Activated CD4-positive, alpha-beta T cell treated with anti-CD3 and anti-CD28 coated beads for 1 hour (primary cell): Measurements from ENCODE around the gene ZNF775.
A peak's percentile ranks its signal among the peaks of the same experiment; 100 is the strongest.

ENCODE experiments used
- DNase-seq: peaks from one replicate; pipeline ENCODE4 v3.0.0-alpha.2; 2020

The ZNF775 gene

DNA sequence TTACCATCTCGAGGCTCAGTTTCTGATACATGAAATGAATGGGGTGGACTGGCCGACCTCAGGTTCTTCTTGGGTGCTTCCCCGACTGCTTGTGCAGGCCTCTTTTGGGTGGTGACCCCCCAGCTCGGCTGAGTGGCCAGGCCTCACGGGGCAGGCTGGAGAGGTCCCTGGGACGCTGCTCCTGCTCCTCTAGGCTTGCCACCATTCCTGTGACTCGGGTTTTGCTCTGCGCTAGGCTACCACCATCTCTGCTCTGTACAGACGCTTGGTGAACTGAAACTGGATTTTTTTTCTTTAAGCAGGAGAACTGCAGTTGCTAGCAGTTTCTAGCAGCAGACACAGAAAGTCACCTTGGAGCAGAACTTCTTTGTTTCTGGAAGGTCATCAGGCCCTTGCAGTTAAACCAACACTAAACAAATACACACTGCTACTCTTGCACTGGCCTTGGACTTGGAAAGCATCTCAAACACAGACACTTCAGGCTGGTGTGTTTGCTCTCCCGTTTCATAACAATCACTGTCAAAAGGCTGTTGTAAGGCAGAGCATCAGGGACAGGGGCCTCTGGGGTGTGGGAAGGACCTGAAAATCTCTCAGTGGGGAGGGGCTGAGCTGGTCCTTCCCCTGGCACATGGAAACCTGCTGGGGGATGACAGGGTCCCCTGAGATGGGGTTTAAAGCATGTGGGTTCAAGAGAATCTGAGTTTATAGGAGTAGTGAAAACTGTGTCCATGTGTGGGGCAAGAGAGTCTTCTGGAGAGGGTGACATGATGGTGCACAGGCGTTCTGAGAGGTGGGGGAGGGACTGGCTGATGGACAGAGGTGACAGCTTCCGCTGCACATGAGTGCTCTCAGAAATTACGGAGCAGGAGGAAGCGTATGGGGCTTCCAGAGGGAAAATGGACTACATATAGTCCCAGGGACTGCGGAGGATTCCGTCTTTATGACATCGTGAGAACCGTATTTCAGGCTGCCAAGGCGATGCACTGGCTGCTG lies 36.3 kb downstream of the ZNF775 start:
- DNase-seq: no peak

DNA sequence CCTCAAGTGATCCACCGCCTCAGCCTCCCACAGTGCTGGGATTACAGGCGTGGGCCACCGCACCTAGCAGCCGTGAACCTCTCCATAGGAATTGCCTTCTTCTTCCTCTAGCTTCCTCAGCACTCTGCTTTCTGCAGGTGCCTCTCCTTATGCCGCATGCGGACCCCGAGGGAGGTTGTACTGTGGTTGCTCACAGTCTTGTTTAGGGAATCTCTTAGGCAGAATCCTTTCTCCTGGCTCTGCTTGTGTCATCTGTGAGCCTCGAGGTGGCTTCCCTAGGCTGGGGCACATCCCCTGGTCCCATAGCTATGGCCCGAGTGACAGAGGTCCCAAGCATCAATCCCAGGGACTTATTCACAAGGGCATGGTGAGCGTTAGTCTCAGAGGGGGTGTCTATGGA lies 38.1 kb downstream of the ZNF775 start:
- DNase-seq: no peak

GRCh38 chr7:150417863-150418262 lies 38.7 kb downstream of the ZNF775 start:
- DNase-seq: no peak

- DNase-seq: no peak
These were observed 41.1 kb downstream of the ZNF775 start for GRCh38 chr7:150420242-150420641.

- DNase-seq: peak; percentile 78
These were observed 42.0 kb downstream of the ZNF775 start for GRCh38 chr7:150420987-150421674.

DNA sequence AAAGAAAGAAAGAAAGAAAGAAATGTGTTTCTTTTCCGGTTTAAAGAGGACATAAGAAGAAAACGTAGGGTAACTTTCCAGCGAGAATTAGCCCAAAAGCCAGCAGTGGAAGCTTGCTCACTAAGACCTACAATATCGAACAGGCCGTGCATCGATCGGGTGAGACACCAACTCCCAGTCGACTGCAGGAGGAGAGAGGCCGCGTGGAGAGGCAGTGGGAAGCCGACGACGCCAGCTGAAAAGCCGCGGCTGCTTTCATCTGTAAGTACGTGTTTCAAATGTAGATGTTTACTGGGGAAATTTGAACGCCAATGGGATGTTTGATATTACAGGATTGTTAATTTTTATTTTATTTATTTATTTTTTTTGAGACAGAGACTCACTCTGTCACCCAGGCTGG lies 42.7 kb downstream of the ZNF775 start:
- no peak for DNase-seq

- DNase-seq: no peak
These were observed 46.5 kb downstream of the ZNF775 start for GRCh38 chr7:150425670-150426069.

- DNase-seq: no peak
These were observed 49.7 kb downstream of the ZNF775 start for GRCh38 chr7:150428671-150429451.

DNA sequence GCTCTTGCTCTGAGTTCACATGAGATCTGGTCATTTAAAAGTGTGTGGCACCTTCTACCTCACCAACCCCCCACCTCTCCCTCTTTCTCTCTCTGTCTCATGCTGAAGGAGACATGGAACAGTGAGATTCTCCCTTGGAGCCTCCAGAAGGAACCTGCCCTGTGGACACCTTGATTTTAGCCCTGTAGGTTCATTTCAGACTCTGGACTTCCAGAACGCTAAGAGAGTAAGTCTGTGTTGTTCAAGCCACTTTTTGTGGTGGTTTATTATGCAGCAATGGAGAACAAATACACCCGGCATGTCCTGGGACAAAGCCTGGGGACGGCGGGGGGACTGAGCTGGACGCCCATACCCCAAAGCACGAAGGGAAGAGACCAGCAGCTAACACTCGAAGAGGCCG lies 50.6 kb downstream of the ZNF775 start:
- no peak for DNase-seq

DNA sequence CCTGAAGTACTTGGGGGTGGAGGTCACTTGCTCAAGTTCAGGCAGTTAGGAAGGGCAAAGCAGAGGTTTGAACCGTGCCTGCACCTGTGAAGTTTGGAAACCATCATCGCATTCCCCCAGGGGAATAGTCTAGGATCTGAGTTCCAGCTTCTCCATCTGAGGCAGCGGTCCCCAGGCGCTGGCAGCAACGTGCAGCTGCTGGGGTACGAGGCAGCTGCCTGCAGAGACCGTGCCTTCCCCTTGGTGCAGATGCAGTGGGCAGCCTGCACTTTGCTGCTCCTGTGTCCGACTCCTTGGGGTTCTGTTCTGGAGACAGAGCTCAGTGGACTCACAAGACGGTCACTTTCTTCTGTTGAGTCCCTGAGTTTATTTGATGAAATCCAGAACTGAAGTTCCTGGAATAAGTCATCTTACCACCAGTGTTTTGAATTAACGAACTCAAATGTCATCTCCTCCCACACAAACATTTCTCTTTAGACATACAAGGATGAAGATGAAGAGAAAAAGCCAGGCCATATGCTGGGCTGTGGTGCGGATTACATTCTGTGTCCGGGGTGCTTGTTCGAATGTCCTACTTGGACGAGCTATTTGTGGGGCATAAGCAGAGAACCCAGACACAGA lies 51.4 kb downstream of the ZNF775 start:
- no peak for DNase-seq

DNA sequence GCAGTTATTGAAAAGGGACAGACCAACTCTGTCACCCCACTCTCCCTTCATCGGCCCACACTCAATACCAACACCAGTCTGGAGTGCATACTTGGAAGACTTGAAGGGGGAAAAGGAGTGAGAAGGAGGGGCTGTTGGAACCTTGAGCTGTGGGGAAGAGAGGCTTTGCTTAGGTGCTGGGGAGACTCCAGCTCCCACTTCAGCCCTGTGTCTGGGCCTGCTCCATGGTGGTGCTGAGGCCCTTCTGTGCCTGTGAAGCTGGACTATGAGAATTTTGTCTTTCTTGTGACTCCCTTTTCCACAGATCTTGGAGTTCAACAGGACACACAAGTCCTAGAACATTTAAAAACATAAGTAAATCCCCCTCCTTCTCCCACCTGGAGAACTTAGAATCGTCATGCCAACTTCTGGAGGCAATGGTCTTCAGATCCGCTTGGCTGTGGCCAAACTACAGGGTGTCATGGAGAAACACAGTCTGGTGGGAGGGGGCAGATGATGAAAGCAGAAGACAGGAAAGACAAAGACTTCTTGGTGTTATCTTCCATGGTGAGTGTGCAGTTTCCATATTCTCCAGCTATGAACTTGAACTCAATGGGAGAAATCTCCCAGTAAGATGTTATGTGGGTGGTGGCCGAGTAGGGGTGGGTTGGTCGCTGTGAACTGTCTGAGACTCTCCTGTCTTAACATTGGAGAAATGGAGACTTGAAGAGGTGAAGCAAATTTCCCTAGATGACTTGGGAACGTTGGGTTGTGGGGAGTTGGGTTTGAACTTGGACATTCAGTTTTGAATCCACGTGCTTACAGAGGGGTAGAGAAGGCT lies 52.9 kb downstream of the ZNF775 start:
- DNase-seq: no peak

- DNase-seq: no peak
These were observed 54.1 kb downstream of the ZNF775 start for GRCh38 chr7:150432915-150433892.

DNA sequence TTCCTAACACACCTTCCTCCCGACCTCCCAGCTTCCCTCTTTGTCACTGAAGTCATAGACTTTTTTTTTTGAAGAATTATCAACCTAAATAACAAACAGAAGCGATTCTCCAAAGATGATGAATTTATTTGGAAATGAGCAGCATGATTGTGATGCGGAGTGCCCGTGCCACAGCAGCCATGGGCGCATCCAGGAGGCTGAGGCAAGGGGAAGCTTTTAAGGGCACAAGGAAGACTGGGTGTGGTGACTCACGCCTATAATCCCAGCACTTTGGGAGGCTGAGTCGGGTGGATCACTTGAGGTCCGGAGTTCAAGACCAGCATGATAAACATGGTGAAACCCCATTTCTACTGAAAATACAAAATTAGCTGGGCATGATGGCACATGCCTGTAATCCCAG lies 55.1 kb downstream of the ZNF775 start:
- no peak for DNase-seq

DNA sequence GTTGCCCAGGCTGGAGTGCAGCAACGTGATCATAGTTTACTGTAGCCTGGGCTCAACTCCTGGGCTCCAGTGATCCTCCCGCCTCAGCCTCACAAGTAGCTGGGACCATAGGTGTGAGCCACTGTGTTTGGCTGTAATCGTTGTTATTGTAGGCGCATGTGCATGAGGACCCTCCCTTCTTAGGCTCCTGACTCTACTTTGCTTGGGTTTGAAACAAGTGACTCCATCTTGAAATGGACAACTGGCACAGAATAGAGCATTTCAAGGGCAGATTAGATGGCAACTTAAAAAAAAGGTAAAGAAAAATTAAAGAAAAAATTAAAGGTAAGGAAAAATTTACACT lies 55.9 kb downstream of the ZNF775 start:
- DNase-seq: no peak

DNA sequence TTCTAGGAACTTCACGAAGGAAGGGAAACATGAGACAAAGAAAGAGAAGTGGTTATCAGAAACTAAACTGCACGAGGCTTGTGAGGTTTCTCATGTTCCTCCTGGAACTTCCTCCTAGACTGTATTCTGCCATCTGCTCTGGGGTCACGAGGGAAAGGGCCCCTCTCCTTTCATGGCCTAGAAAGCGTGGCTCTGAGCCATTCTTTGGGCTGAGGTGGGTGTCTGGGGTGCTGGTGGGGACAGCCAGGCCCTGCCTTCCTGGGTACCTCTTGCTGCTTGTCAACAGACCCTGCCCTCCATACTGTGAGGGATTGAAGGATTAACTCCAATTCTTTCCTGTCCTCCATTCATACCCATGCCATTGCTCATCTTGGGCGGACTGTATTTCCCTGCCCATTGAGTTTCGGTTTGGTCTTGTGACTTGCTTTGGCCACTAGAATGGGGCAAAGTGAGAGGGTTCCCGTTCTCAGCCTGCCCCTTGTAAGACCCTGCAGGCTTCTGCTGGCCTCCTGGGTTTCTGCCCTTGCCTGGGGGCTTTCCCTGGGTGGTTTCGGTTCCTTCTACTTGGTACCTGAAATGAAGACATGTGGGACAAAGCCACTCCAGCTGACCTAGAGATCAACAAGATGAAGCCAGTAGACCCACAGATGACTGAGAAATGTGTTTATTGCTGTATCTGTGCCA lies 56.4 kb downstream of the ZNF775 start:
- DNase-seq: no peak

DNA sequence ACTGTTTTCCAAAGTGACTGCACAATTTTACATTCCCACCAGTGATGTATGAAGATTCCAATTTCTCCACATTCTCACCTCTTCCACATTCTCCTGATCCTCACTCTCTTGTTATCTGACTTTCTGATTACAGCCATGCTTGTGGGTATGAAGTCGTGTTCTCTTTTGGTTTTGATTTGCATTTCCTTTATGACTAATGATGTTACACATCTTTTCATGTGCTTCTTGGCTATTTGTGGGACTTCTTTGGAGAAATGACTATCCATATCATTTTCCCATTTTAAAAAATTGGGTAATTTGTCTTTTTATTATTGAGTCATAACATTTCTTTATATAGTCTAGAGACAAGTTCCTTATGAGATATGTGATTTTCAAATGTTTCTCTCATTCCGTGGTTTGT lies 60.8 kb downstream of the ZNF775 start:
- DNase-seq: no peak

GRCh38 chr7:150441524-150441923 lies 62.4 kb downstream of the ZNF775 start:
- DNase-seq: no peak

DNA sequence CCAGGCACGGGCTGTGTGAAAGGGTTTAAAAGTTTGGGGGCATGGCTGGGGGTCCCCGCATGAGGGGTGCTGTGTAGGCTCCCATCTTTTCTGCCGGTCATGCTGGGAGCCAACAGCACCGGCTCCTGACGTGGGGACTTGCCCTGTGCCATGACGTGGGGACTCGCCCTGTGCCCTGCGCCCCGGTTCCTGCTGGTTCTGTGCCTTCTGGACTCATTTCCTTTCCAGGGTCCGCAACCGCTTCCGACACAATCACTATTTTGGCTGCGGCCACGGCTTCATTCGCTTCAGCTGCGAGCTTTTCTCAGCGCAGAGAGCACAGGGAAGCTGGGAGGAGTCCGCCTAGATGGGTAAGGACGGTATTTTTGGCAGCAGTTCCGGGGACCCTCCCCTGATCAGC lies 63.7 kb downstream of the ZNF775 start:
- DNase-seq: no peak

DNA sequence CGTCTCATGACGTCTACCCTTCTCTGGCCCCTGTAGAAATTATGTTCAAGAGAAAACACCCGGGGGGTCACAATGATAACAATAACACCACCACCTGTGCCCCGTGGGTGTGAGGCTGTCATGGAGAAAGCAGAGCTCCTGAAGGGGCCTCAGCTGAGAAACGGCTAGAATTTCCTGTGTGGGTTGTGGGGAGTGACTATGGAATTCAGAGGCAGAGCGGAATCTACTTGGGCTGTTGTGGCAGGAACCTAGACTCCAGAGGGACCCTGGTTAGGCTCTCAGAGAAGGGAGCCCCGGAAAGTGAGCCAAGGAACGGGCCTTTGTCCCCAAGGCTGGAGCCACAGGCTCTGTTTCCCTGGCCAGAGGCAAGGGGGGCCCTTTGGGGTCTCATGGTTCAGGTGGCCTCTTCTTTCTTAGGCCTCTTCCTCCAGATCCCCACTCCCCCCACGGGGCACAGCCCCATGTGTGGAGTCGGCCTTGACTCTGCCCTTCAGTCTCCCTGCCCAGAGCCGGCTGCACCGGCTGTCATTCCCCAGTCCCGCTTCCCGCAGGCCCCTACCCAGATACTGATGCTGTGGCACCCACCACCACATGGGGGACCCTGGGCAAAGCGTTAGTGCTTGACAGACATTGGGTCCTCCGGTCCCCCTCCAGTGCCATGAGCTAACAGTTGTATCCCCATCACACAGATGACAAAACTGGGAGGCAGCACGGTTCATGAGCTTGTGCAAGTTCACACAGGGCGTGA lies 64.8 kb downstream of the ZNF775 start:
- no peak for DNase-seq
